ENCODE measurements around the gene MIX23.

GRCh38 chr3:122394173-122394572 lies 11.1 kb upstream of the MIX23 start:
- TF ChIP-seq CTCF (IDR thresholded peaks at IDR 0.05) (no peak), POLR2A (IDR thresholded peaks at IDR 0.05) (no peak)
